ENCODE data around the gene IL5.

DNA sequence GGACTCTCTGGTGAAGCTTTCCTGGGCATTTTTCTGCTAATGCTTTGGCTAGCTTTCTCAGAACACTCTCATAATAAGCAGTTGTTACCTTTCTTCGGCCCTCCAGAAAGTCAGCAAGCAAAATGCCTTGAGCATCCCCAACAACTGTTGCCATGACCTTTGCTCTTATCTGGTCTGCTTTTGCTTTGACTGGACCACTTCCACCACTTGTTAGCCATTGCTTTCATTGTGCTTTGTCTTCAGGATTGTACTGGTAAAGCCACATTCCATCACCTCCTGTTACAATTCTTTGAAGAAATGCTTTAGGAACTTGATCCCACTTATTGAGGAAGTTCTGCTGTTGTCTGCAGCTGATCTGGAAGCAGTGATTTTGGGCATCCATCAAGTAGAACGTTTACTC, 49.2 kb upstream of the IL5 start:
- TF ChIP-seq, protein P1, sequence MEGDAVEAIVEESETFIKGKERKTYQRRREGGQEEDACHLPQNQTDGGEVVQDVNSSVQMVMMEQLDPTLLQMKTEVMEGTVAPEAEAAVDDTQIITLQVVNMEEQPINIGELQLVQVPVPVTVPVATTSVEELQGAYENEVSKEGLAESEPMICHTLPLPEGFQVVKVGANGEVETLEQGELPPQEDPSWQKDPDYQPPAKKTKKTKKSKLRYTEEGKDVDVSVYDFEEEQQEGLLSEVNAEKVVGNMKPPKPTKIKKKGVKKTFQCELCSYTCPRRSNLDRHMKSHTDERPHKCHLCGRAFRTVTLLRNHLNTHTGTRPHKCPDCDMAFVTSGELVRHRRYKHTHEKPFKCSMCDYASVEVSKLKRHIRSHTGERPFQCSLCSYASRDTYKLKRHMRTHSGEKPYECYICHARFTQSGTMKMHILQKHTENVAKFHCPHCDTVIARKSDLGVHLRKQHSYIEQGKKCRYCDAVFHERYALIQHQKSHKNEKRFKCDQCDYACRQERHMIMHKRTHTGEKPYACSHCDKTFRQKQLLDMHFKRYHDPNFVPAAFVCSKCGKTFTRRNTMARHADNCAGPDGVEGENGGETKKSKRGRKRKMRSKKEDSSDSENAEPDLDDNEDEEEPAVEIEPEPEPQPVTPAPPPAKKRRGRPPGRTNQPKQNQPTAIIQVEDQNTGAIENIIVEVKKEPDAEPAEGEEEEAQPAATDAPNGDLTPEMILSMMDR (IDR thresholded peaks at IDR 0.05) = no peak
- no peak for TF ChIP-seq POLR2A (IDR thresholded peaks at IDR 0.05)

Data from body of pancreas (tissue), 4 donors.